ENCODE measurements around the gene RNF227. TPM values are rescaled to one million over a fixed set of nuclear protein-coding genes. Genes with fewer than 3 reads are reported as not detected.

The RNF227 gene
- total RNA-seq, 4 donors from 2014 or later, result 0.94 to 8.6 (median 5.7) TPM

DNA sequence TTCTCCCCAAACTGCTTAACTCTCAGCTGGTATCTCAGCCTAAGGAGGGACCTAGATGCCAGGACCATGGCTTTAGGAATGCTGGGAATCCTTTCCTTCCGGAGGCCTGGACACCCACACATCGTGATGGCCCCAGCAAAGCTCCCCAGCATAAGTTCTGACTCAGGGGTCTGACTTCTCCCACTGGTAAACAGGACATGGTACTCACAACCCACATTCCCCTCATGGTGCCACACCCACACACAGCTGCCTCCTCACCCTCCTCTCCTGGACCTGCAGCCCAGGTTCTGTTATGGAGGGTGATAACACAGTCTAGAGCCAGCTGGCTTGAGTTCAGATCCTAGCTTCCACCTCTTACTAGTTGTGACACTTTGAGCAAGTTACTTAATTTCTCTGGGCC is 719 bp upstream of the RNF227 start:
- H3K27me3 ChIP-seq, result no peaks in the 10 kb centered on the region
- H3K9me3 ChIP-seq, result no peaks in the 10 kb centered on the region
- no peak for DNase-seq
- intact Hi-C loops (cut with DNase I), result no loop called here
- peak overlapping the region in 2 of 4 donors; percentile 63 to 82 for H3K4me3 ChIP-seq
- TF ChIP-seq, protein P1, sequence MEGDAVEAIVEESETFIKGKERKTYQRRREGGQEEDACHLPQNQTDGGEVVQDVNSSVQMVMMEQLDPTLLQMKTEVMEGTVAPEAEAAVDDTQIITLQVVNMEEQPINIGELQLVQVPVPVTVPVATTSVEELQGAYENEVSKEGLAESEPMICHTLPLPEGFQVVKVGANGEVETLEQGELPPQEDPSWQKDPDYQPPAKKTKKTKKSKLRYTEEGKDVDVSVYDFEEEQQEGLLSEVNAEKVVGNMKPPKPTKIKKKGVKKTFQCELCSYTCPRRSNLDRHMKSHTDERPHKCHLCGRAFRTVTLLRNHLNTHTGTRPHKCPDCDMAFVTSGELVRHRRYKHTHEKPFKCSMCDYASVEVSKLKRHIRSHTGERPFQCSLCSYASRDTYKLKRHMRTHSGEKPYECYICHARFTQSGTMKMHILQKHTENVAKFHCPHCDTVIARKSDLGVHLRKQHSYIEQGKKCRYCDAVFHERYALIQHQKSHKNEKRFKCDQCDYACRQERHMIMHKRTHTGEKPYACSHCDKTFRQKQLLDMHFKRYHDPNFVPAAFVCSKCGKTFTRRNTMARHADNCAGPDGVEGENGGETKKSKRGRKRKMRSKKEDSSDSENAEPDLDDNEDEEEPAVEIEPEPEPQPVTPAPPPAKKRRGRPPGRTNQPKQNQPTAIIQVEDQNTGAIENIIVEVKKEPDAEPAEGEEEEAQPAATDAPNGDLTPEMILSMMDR (IDR thresholded peaks at IDR 0.05), result no peak
- TF ChIP-seq POLR2A (IDR thresholded peaks at IDR 0.05), result no peak
- H3K36me3 ChIP-seq, result peaks cover 0 to 6% (median 4%) of the 10 kb centered on the region in 3 donors
- WGBS, 2 donors, result 57% methylated on average over 2 of the region's 2 CpGs; no CpG with 5 or more reads in 1 of the 2 donors
- H3K4me1 ChIP-seq, result peaks cover 20 to 39% (median 23%) of the 10 kb centered on the region in 3 donors
- peak overlapping the region; percentile 92 to 99 (median 94) for H3K27ac ChIP-seq

DNA sequence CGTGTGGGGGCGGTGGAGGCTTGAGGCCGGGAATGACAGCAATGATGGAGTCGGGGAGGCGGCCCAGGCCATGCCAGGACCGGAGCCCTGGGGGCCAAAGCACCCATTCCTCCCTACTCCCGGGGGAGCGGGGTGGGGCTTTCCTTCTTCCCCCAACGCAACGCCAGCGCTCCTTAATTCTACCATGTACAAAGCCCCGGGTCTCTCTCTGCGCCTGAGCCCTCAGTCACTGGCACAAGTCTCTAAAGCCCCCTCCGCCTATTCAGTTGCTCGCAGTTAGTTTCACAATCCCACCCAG is 245 bp upstream of the RNF227 start:
- Histone ChIP-seq H3K36me3 (peaks cover 3 to 10% (median 8%) of the 10 kb centered on the region in 3 donors), H3K9me3 (no peaks in the 10 kb centered on the region), H3K4me3 (peak overlapping the region; percentile 47 to 82 (median 64)), H3K27ac (peak overlapping the region; percentile 92 to 99 (median 94)), H3K27me3 (no peaks in the 10 kb centered on the region), H3K4me1 (peaks cover 20 to 39% (median 23%) of the 10 kb centered on the region in 3 donors)
- WGBS, 2 donors, result 23 to 62% methylated on average over 7 to 9 of the region's 15 CpGs
- no peak for TF ChIP-seq POLR2A (IDR thresholded peaks at IDR 0.05)
- TF ChIP-seq, protein P1 (IDR thresholded peaks at IDR 0.05), result no peak
- intact Hi-C loops (cut with DNase I), result no loop called here
- no peak for DNase-seq

DNA sequence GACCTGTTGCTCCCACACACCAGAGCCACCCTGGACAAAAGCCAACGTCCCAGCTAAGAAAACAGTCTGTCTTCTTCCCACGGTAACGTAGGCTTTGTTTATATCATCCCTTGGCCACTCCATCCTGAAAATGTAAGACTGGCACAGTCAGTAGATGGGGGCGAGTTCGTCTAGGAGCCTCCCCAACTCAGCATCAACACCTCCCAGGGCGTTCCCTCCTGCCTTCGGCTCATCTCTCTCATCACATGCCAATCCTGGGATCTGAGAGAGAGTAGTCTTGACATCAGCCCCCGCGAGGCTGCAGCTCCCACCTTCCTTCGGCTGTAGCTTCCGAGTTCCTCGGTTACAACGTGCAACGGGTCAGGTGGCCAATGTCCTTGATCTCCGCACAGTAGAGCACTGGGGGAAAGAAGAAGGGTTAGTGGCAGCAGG is 894 bp downstream of the RNF227 start:
- Histone ChIP-seq H3K9me3 (no peaks in the 10 kb centered on the region), H3K4me1 (peaks cover 20 to 39% (median 23%) of the 10 kb centered on the region in 3 donors), H3K27me3 (no peaks in the 10 kb centered on the region), H3K36me3 (peaks cover 9 to 22% (median 17%) of the 10 kb centered on the region in 3 donors), H3K27ac (peak overlapping the region; percentile 92 to 99 (median 94)), H3K4me3 (peak overlapping the region; percentile 47 to 82 (median 64))
- no peak for TF ChIP-seq POLR2A (IDR thresholded peaks at IDR 0.05)
- TF ChIP-seq, protein P1 (IDR thresholded peaks at IDR 0.05), result no peak
- no peak for DNase-seq
- intact Hi-C loops (cut with DNase I), result no loop called here
- WGBS, 2 donors, result 0 to 2% methylated on average over 5 to 7 of the region's 15 CpGs

DNA sequence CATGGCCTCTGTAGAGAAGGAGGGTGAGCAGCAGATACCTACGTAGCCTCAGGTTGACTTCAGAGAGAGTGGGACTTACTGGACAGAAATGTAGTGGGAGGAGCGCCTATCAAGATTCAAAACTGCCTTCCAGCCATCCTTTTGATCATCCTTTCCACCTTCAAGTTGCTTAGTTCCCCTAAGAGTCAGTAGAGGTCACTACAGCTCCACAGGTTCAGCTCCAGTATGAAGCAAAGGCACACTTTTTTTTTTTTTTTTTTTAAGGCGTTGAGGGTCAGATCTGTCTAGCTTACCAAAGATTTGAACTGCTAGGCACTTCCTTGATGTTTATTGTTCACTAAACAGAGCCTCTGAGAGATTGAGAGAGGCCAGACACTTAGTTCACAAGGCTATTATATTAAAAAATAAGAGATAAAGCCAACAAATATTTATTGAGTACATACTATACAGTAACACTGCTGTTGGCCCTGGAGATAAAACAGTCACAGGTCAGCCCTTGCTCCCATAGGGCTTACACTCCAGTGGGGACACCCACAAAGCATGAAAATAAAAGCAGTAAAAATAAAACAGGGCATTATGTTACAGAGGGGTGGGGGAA is 3.1 kb downstream of the RNF227 start:
- peak overlapping the region in 2 of 4 donors; percentile 34 to 36 for H3K27ac ChIP-seq
- peaks cover 20 to 39% (median 23%) of the 10 kb centered on the region in 3 donors for H3K4me1 ChIP-seq
- intact Hi-C loops (cut with DNase I), result loop anchor here (5.0 kb wide), 1 partner anchor 74 kb away; no protein-coding TSS in a partner anchor
- H3K4me3 ChIP-seq, result no peak overlapping the region
- no peaks in the 10 kb centered on the region for H3K9me3 ChIP-seq
- no peak for TF ChIP-seq POLR2A (IDR thresholded peaks at IDR 0.05)
- TF ChIP-seq, protein P1 (IDR thresholded peaks at IDR 0.05), result peak in 5 of 6 experiments; percentile 53 to 80 (median 63)
- 26 to 47% methylated on average over 2 to 3 of the region's 3 CpGs for WGBS, 2 donors
- no peaks in the 10 kb centered on the region for H3K27me3 ChIP-seq
- no peak for DNase-seq
- peaks cover 9 to 44% (median 35%) of the 10 kb centered on the region in 3 donors for H3K36me3 ChIP-seq

DNA sequence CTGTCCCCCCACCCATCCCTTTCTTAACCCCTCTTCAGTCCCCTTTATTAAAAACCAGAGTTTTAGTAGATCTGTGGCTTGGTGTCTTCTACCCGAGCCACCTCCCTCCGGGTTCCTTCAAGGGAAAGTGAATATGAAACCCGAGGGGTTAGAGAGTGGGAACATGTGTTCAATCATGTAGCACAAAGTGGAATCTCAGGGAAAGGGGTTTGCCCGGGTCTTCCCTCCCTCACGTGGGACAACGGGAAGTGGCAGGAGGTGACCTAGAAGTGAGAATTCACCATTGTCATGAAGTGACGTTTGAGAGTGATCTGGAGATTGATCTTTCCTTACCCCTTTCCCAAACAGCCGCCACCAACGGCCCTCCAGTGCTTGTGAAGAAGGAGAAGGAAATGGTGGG is 5.0 kb downstream of the RNF227 start:
- TF ChIP-seq, protein P1 (IDR thresholded peaks at IDR 0.05), result no peak
- TF ChIP-seq POLR2A (IDR thresholded peaks at IDR 0.05), result no peak
- WGBS, 2 donors, result 61 to 63% methylated on average over 8 to 9 of the region's 9 CpGs
- no peaks in the 10 kb centered on the region for H3K27me3 ChIP-seq
- H3K27ac ChIP-seq, result no peak overlapping the region
- H3K9me3 ChIP-seq, result no peaks in the 10 kb centered on the region
- H3K36me3 ChIP-seq, result peaks cover 27 to 63% (median 54%) of the 10 kb centered on the region in 3 donors
- no peak for DNase-seq
- H3K4me3 ChIP-seq, result no peak overlapping the region
- peaks cover 12 to 29% (median 16%) of the 10 kb centered on the region in 3 donors for H3K4me1 ChIP-seq
- intact Hi-C loops (cut with DNase I), result loop anchor here (5.0 kb wide), 1 partner anchor 76 kb away; no protein-coding TSS in a partner anchor
